ENCODE measurements around the gene SOHLH2. TPM values are rescaled to one million over a fixed set of nuclear protein-coding genes. Genes with fewer than 3 reads are reported as not detected.

Gene SOHLH2
- total and polyA plus RNA-seq, 4 donors = 0.84 TPM; not detected in 3

GRCh38 chr13:36248700-36249099 lies 34.3 kb upstream of the SOHLH2 start:
- no peaks in the 10 kb centered on the region for H3K4me1 ChIP-seq (ENCODE audit: control insufficient read depth in 4 of 4, insufficient read depth in 4 of 4, low read length in 3 of 4)
- H3K27me3 ChIP-seq (ENCODE audit: control insufficient read depth in 4 of 4, insufficient read depth in 4 of 4, low read length in 3 of 4) = no peaks in the 10 kb centered on the region
- no peak overlapping the region for H3K9ac ChIP-seq (ENCODE audit: low read depth in 1 of 2, low read length in 2 of 2)
- no peak for DNase-seq (ENCODE audit: low spot score)
- peaks cover 0 to 1% (median 0%) of the 10 kb centered on the region in 4 donors for H3K9me3 ChIP-seq (ENCODE audit: control insufficient read depth in 4 of 4, low read length in 3 of 4)
- no peak for TF ChIP-seq RAD21 (IDR thresholded peaks at IDR 0.05)
- TF ChIP-seq RXRA (IDR thresholded peaks at IDR 0.05) = no peak
- TF ChIP-seq HNF4A (conservative IDR thresholded peaks at IDR 0.05) = no peak
- no peak for TF ChIP-seq SP1 (IDR thresholded peaks at IDR 0.05)
- no peak for TF ChIP-seq TAF1 (conservative IDR thresholded peaks at IDR 0.05)
- no peak for TF ChIP-seq FOXA2 (IDR thresholded peaks at IDR 0.05)
- TF ChIP-seq GABPA (IDR thresholded peaks at IDR 0.05 in 1 of 2, conservative IDR thresholded peaks at IDR 0.05 in 1 of 2) = no peak
- TF ChIP-seq NR2F2 (IDR thresholded peaks at IDR 0.05) = no peak
- no peak for TF ChIP-seq EGR1 (IDR thresholded peaks at IDR 0.05; ENCODE audit: low read depth in 2 of 2)
- TF ChIP-seq ZBTB33 (IDR thresholded peaks at IDR 0.05) = no peak
- TF ChIP-seq FOXA1 (IDR thresholded peaks at IDR 0.05) = no peak
- TF ChIP-seq, protein P1, sequence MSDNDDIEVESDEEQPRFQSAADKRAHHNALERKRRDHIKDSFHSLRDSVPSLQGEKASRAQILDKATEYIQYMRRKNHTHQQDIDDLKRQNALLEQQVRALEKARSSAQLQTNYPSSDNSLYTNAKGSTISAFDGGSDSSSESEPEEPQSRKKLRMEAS (IDR thresholded peaks at IDR 0.05) = no peak
- TF ChIP-seq JUND (IDR thresholded peaks at IDR 0.05) = no peak
- no peak for TF ChIP-seq YY1 (IDR thresholded peaks at IDR 0.05)
- TF ChIP-seq, protein P2, sequence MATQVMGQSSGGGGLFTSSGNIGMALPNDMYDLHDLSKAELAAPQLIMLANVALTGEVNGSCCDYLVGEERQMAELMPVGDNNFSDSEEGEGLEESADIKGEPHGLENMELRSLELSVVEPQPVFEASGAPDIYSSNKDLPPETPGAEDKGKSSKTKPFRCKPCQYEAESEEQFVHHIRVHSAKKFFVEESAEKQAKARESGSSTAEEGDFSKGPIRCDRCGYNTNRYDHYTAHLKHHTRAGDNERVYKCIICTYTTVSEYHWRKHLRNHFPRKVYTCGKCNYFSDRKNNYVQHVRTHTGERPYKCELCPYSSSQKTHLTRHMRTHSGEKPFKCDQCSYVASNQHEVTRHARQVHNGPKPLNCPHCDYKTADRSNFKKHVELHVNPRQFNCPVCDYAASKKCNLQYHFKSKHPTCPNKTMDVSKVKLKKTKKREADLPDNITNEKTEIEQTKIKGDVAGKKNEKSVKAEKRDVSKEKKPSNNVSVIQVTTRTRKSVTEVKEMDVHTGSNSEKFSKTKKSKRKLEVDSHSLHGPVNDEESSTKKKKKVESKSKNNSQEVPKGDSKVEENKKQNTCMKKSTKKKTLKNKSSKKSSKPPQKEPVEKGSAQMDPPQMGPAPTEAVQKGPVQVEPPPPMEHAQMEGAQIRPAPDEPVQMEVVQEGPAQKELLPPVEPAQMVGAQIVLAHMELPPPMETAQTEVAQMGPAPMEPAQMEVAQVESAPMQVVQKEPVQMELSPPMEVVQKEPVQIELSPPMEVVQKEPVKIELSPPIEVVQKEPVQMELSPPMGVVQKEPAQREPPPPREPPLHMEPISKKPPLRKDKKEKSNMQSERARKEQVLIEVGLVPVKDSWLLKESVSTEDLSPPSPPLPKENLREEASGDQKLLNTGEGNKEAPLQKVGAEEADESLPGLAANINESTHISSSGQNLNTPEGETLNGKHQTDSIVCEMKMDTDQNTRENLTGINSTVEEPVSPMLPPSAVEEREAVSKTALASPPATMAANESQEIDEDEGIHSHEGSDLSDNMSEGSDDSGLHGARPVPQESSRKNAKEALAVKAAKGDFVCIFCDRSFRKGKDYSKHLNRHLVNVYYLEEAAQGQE (IDR thresholded peaks at IDR 0.05) = no peak
- no peaks in the 10 kb centered on the region for H3K36me3 ChIP-seq (ENCODE audit: control insufficient read depth in 4 of 4, insufficient read depth in 3 of 4, low read depth in 1 of 4, low read length in 3 of 4)
- H3K27ac ChIP-seq (ENCODE audit: low read depth in 1 of 2, low read length in 2 of 2) = no peak overlapping the region
- no peak overlapping the region for H3K4me3 ChIP-seq (ENCODE audit: low read depth in 1 of 3, low read length in 3 of 3)

- Histone ChIP-seq H3K36me3 (ENCODE audit: control insufficient read depth in 4 of 4, insufficient read depth in 3 of 4, low read depth in 1 of 4, low read length in 3 of 4) (no peaks in the 10 kb centered on the region), H3K9ac (ENCODE audit: low read depth in 1 of 2, low read length in 2 of 2) (no peak overlapping the region), H3K4me3 (ENCODE audit: low read depth in 1 of 3, low read length in 3 of 3) (no peak overlapping the region), H3K27ac (ENCODE audit: low read depth in 1 of 2, low read length in 2 of 2) (no peak overlapping the region), H3K4me1 (ENCODE audit: control insufficient read depth in 4 of 4, insufficient read depth in 4 of 4, low read length in 3 of 4) (no peaks in the 10 kb centered on the region), H3K27me3 (ENCODE audit: control insufficient read depth in 4 of 4, insufficient read depth in 4 of 4, low read length in 3 of 4) (no peaks in the 10 kb centered on the region), H3K9me3 (ENCODE audit: control insufficient read depth in 4 of 4, low read length in 3 of 4) (peaks cover 0 to under 1% (median 0%) of the 10 kb centered on the region in 4 donors)
- TF ChIP-seq, protein P1 (IDR thresholded peaks at IDR 0.05) = no peak
- TF ChIP-seq HNF4G (IDR thresholded peaks at IDR 0.05) (no peak), EGR1 (IDR thresholded peaks at IDR 0.05; ENCODE audit: low read depth in 2 of 2) (no peak), RAD21 (IDR thresholded peaks at IDR 0.05) (no peak), ZBTB33 (IDR thresholded peaks at IDR 0.05) (no peak)
- WGBS = 40% methylated on average over 1 of the region's 1 CpG
- no peak for DNase-seq (ENCODE audit: low spot score)
These were observed 30.6 kb upstream of the SOHLH2 start for GRCh38 chr13:36244990-36245389.

All from liver (tissue), 9 donors.